ENCODE measurements around the gene ATP5MC3. TPM values are rescaled to one million over a fixed set of nuclear protein-coding genes. Genes with fewer than 3 reads are reported as not detected.
A peak's percentile ranks its signal among the peaks of the same experiment; 100 is the strongest.

ATP5MC3 gene
- total and polyA plus RNA-seq, 10 of the 15 experiments (the other 5 are each of a cell fraction or from before 2014, with no cell fraction given), result 308 to 1,196 (median 550) TPM

GRCh38 chr2:175180701-175181103 lies 808 bp downstream of the ATP5MC3 start (continued):
- no peak for TF ChIP-seq CEBPZ (IDR thresholded peaks at IDR 0.05; ENCODE audit: low read depth, low read length)

GRCh38 chr2:175176624-175177023 lies 4.9 kb downstream of the ATP5MC3 start:
- ChIA-PET SMC1A (ENCODE audit: uncharacterized antibody, unreplicated experiment) (interaction anchor here (1.9 to 2.2 kb wide), 2 partner anchors 25 to 72 kb away, joined by 5 to 10 read pairs; no protein-coding TSS in a partner anchor), RAD21 (ENCODE audit: unreplicated experiment) (interaction anchor here (1.1 kb wide), 1 partner anchor 8 kb away, joined by 5 read pairs; the partner anchor contains the start of gene ATF2), CTCF (interaction anchor here (3.4 kb wide), 1 partner anchor 11 kb away, joined by 12 read pairs; no protein-coding TSS in a partner anchor), POLR2A (interaction anchor here (2.9 kb wide), 1 partner anchor 8 kb away, joined by 22 read pairs; the partner anchor contains the start of gene ATF2)
- TF ChIP-seq MTA3 (IDR thresholded peaks at IDR 0.05; ENCODE audit: borderline replicate concordance, low read length) (no peak), BRCA1 (IDR thresholded peaks at IDR 0.05; ENCODE audit: low read depth, low read length) (no peak), SMAD5 (IDR thresholded peaks at IDR 0.05; ENCODE audit: low read depth) (0 out of 2 replicates have a peak, but pooled peaks have one; percentile 28), E2F4 (IDR thresholded peaks at IDR 0.05; ENCODE audit: low read depth, low read length) (no peak), NR2C1 (IDR thresholded peaks at IDR 0.05) (no peak), STAT1 (conservative IDR thresholded peaks at IDR 0.05) (no peak), PBX3 (IDR thresholded peaks at IDR 0.05; ENCODE audit: insufficient replicate concordance, low read depth, low read length) (no peak)
- H3K79me2 ChIP-seq (ENCODE audit: control insufficient read depth, insufficient read depth, low read length), result peaks cover 41% of the 10 kb centered on the region
- peaks cover 2 to 31% of the 10 kb centered on the region in 2 experiments; a peak in 3 of 4 replicates for H3K36me3 ChIP-seq (ENCODE audit: control insufficient read depth in 2 of 2, insufficient read depth in 2 of 2, low read length in 1 of 2)
- H3K4me2 ChIP-seq (ENCODE audit: control insufficient read depth, insufficient read depth), result no peak overlapping the region
- no peaks in the 10 kb centered on the region for H4K20me1 ChIP-seq (ENCODE audit: control insufficient read depth, insufficient read depth)
- FAIRE-seq (no peak), ATAC-seq (no peak), DNase-seq (ENCODE audit: low read depth, low spot score) (no peak)
- 60% methylated on average over 5 of the region's 5 CpGs for WGBS (ENCODE audit: insufficient coverage, insufficient replicate concordance, low lambda C conversion rate, missing lambda C conversion rate)
- no peaks in the 10 kb centered on the region for H3K27me3 ChIP-seq (replicated peaks in 1 of 2; ENCODE audit: control insufficient read depth in 2 of 2, insufficient read depth in 2 of 2, low read length in 1 of 2)
- no peaks in the 10 kb centered on the region for H3K4me1 ChIP-seq (ENCODE audit: control insufficient read depth, insufficient read depth, low read length)
- in situ Hi-C loops (cut with MboI), result no loop called here
- H3K4me3 ChIP-seq, result no peak overlapping the region
- H3K9me3 ChIP-seq (replicated peaks; ENCODE audit: control insufficient read depth, insufficient read depth, low read length), result no peaks in the 10 kb centered on the region
- BruUV-seq (replicated peaks), result no TSS peak
- H3K27ac ChIP-seq (ENCODE audit: control insufficient read depth, insufficient read depth), result no peak overlapping the region
- H2AFZ ChIP-seq (ENCODE audit: control insufficient read depth, low read depth, low read length), result no peak overlapping the region
- no peak overlapping the region for H3K9ac ChIP-seq (ENCODE audit: control insufficient read depth, insufficient read depth, low read length)
- intact Hi-C loops (cut with micrococcal nuclease; ENCODE audit: unreplicated experiment), result no loop called here
